M059J (cell line): Measurements from ENCODE around the gene COL20A1. TPM values are rescaled to one million over a fixed set of nuclear protein-coding genes. Genes with fewer than 3 reads are reported as not detected.

ENCODE experiments used
- DNase-seq: peaks from one replicate; pipeline ENCODE4 v3.0.0-alpha.2; 2012; ENCODE audit warnings: low read depth
- total RNA-seq: library from RNA; depleted of rRNA; stranded (reverse); fragments of >200 nt; shearing (Covaris generic); gene quantifications from 2 replicates; pipeline ENCODE4 v1.2.3, GENCODE V29; 2014; rRNA removed

The COL20A1 gene
- total RNA-seq, result not detected in 2 replicates

DNA sequence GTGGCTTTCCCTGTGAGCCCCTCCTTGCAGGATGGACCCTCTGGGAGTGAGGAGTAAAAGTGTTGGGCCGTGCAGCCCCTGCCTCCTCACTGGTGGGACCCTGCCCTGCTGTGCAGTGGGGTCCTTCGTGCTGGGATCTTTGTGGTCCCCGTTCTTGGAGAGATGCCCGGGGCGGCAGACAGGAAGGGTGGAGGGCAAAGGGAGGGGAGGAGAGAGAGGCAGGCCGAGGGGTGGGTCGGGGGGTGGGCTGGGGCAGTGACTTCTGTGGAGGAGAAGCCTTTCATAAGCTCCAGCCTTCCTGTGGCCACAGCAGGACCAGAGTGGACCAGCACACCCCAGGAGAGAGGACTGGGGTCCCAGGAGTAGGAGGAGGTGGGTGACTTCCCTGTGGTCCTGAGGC lies at the start of gene COL20A1:
Gene COL20A1 (plus strand): TSS at position 283 of the 400 bp plus-strand sequence. CDS start 1,922 bp downstream, outside the sequence.
- DNase-seq, result no peak

DNA sequence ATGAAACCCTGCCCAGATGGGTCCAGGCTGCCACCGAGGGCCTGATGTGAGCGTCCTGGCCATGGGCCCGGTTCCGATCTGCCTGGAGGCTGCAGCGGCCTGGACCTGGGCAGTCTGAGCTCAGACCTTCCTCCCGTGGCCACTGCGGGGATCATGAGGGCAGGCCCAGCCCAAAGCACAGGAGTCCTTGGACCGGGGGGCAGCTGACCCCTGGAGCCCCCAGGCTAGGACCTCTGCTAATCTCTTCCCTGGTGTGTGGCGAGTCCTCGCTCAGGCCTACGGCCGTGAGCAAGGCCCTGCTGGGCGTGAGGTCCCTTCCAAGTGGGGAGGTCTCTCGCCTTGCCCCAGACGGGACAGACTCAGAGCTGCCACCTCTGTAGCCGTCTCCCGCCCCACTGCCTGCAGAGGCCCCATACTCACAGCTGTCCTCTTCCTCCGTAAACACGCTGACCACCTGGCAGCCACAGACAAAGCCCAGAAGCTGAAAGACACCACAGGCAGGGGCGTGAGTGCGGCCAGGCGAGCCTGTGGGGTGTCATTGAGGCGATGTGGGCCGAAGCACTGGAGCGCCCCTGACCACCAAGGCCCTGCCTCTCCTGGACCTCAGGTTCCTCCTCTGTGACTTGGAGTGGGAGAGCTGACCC lies 49.3 kb upstream of the COL20A1 start:
- no peak for DNase-seq

DNA sequence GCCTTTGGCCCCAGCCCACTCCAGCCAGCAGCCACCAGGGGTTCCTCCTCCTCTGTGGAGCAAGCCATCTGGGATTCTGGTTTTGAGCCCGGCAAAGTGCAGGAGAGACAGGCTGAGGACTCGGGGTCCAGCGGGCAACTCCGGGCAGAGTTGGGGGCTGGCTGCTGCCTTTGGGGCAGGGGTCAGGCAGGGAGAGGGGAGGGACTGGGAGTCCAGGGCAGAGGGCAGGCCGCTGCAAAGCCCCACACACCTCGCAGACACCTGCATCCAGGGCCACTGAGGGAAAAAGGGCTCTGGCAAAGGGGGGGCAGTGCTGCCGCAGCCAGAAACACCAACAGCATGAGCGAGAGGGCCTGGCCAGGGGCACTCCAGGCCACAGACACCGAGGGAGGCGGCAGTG lies 48.5 kb upstream of the COL20A1 start:
- no peak for DNase-seq

DNA sequence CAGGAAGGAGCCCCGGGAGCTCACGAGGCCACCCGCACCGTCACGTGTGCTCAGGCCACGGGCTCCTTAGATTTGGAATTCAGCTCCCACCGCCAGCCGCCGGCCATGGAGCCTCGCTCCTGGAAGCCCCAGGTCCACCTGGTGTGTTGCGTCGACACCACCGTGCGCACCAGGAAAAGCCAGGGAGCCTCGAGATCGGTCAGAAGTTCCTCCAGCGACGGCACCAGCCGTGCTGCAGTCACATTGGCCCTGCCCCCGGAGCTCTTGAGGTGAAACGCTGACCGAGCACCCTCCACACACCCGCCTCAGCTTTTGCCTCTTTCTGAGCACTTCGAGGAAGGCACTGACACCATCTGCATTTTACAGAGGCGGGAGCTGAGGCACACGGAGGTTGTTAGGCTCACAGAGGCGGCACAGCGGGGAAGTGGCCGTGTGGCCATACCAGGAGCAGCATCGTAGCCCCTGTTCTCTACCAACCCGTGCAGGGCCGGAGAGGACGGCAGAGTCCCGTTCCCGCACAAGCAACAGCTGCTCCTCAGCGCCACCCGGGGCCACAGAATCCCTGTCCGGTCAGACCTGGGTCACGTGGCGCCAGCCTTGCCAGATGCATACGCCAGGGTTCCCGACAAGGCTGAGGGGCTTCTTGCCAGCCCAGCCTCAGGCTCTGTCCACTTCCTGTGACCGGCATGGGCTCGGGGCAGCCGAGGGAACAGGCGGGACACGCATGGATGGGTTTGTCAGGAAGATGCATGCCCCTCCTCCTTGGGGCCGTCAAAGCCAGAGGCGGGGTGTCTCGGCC lies 46.3 kb upstream of the COL20A1 start:
- DNase-seq, result peak; percentile 32

DNA sequence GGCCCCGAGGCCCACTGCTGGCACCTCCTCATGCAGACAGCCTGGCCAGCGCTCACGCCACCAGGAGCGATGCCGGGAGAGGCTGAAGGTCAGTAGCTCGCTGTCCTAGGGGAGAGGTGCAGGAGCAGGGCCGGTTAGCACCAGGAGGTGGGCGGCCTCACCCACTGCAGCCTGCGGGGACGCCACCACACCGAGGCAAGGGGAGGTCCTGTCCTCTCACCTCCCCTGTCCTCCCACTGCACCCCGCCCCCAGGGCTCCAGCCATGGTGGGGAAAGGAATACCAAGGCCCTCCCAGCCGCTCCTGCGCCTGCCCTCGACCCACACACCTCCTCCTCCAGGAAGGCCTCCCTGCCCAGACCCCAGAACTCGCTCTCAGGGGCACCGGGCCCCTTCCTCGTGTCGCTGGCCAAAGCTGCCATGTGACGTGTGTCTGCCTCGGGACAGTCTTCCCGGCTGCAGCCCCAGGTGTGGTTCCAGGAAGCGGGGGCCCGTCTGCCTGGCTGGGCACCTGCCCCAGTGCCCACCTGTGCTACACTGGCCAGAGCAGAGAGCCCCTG lies 45.2 kb upstream of the COL20A1 start:
- no peak for DNase-seq

DNA sequence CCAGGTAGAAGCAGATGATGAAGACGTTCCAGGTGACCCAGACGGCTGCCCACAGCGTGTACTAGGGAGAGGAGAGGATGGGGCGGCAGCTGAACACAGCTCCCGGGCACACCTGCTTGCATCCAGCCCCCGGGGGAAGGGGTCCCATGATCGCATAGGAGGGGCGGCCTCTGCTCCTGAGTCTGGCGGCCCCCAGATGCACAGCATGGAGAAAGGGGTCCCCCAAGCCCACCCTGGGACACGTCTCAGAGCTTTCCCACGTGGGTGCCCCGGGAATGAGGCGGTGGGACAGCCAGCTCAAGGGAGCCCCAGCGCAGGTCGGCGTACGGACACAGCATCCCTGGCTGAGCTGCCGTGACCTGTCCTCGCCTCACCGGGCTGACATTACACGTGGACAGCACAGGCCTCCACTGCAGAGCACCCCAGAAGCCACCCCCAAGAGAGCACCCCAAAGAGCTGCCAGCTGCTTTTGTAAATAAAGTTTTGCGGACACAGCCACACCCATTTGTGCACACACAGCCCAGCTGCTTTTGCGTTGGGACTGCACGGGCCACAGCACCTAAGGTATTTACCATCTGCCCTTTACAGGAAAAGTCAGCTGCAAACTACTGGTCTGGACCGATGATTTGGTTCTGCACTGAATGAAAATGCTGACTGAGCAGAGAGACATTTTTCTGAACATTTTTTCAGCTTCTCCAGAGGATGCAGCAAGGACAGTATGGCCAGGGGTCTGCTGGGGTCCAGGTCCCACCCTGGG lies 44.0 kb upstream of the COL20A1 start:
- no peak for DNase-seq

DNA sequence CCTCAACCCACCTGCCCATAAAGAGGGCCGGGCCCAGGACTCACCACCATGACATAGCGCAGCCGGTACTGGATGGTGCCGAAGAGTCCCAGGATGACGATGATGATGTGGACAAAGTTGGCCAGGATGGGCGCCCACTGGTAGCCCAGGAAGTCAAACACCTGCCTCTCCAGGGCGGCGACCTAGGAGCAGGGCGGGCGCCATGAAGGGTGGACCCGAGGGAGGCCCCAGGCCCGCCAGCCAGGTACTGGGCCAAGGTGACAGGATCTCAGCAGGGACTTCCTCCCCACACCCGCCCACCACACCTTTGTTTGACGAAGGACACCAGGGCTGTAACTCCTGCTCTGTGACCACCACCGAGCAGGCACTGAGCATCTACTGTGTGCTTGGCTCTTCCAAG lies 43.1 kb upstream of the COL20A1 start:
- DNase-seq, result no peak

DNA sequence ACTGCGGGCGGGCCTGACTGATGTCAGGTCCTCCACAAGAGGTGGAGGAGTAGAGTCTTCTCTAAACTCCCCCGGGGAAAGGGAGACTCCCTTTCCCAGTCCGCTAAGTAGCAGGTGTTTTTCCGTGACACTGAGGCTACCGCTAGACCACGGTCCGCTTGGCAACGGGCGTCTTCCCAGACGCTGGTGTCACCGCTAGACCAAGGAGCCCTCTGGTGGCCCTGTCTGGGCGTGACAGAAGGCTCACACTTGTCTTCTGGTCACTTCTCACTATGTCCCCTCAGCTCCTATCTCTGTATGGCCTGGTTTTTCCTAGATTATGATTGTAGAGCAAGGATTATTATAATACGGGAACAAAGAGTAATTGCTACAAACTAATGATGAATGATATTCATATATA lies 41.6 kb upstream of the COL20A1 start:
- DNase-seq, result peak; percentile 43

DNA sequence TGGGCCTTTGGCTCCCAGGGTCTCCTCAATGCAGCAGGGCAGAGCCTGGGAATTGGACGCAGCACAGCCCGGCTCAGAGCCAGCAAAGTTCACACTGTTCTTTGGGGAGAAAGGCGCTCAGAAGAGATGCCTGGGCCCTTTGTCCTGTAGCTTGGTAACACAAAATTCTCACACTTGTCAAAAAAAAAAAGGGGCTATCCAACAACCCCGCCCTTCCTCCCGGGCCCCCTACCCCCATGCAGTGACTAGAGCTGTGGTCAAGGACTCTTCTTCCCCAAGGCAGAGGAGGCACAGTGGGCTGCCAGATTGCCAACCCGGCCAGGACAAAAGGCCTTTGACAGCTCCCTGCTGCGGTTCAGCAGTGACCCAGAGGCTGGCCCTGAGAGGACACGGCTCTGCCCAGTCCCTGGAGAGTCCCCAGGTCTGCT lies 40.7 kb upstream of the COL20A1 start:
- no peak for DNase-seq

DNA sequence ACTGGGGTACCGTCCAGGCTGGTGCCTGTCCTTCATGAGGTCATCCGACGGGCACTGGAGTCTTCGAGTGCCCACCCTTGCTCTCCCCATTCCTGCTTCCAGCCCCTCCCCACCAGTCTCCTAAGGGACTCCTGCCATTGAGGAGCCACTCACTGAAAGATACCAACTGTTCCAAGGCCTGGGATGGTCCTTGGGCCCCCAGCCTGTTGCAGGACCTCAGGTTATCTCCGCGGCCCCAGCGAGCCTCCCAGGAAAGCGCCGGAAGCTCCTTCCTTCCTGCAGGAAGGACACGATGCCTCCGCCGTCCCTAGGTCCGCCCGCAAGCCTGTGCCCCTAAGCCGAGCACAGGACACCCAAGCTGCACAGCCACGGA lies 39.9 kb upstream of the COL20A1 start:
- no peak for DNase-seq

DNA sequence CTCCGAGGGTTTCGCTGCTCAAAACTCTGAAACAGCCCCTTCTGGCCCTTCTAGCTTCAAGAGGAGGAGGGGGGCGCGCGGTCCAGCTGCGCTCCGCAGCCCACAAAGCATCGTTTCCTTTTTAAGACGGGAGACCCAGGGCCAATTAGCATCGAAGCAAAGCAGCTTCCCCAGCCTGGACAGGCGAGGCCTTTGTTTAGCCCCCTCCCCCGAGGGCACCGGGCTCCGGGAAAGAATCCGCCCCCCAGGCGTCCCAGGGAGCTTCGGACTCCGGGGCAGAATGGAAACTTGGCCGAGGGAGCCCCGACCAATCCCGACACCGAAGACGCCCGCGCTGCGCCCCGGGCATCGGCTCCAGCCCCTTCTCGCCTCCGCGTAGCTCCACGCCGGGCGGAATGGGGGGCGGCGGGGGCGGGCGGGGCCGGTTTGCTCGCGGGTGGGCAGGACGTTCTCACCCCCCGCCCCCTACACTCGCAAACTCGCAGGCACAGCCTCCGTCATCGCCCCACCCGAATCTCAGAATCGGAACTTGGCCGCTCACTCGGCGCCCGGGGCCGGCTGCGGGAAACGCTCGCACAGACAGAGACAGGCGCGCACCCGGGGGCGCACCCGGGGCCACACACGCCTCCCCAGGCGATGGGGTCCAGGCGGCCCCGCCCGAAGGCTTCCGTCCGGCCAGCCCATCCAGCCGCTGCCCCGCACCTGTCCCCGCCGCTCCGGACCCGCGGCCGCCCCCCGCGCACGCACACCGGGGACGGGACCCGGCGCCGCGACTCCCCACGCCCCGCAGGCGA lies 39.4 kb upstream of the COL20A1 start:
- no peak for DNase-seq

DNA sequence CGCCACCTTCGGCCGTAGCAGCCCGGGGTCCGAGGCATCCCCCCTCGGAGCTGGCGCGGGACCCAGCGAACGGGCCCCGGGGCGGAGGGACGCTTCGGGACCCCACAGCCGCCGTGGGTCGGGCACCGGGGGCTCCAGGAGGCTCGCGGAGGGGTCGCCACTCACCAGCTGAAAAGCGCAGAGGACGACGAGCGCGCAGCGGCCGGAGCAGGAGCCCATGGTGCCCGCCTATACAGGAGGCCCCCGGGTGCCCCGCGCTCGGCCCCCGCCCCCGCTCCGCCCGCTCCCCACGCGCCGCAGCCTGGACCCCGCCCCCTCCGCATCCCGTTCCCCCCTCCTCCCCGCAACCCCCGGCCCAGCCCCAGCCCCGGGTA lies 38.8 kb upstream of the COL20A1 start, which contains the start of gene NKAIN4:
Gene NKAIN4 (minus strand): TSS at position 232 of the 374 bp plus-strand sequence. CDS start 13 bp downstream, at position 219.
- DNase-seq, result no peak

DNA sequence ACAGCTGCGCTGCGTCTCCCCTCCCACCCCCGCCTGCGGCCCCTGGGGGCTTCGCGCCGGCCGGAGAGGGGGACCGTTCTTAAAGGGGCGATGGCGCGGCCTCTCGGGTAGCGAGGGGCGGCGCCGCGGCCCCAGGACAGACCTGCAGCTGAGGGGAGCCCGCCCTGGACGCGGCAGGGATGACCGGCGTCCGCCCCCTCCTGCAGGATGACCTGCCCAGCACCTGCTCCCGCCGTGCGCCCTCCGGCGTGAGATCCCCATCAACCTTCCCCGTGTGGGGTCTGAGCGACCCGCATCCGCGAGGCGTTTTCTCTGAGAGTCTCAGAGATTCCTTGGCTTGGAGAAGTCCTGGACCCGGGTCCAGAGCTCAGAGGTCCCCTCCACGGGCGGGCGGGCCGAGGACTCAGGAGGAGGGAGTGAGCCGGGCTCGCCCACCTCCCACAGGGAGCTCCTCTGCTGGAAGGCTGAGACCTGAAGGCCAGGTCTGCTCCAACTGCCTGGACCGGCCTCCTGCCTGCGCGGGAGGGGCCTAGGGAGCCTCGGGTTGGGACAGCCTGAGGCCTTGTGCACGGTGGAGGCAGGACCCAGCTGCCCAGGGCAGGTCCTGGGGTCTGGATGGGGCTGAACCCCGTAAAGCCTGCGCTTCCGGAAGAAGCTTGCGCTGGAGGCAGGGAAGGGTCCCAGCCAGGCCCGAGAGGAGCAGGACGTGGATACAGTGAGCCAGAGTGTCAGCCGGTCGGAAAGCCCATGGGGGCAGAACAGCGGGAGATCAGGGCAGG lies 38.2 kb upstream of the COL20A1 start:
- no peak for DNase-seq

DNA sequence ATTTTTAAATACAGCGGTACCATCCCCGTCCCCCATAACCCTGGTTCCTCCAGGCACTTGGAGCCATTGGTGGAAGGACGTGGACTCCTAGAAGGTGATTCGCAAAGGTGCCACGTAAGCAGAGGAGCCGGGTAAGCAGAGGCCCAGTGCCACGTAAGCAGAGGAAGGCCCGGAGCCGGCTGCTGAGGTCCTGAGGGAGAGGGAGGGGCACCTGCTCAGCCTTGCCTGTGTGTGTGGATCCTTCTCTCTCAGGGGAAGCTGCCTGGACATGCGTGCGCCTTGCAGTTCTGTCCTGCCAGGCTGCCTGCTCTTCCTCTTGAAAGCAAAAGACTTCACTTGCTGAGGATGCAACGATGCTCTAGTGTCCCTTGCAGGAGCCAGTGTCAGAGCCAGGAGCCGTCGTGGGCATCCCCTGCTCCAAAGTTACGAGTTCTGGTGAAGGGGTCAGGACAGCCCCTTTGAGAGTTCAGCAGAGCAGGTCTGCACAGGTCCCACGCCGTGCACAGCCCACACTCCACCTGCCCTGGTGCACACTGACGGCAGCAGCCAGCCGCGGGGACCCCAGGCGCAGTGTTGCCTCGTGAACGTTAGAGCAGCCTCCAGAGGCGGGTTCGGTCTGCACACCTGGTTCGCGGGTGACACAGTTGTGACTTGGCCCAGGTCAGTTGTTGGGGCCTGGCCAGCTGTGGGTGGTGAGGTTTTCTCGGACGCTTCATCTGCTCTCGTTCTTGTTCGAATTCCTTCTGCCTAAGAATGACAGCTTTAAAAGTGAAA lies 36.9 kb upstream of the COL20A1 start:
- no peak for DNase-seq

DNA sequence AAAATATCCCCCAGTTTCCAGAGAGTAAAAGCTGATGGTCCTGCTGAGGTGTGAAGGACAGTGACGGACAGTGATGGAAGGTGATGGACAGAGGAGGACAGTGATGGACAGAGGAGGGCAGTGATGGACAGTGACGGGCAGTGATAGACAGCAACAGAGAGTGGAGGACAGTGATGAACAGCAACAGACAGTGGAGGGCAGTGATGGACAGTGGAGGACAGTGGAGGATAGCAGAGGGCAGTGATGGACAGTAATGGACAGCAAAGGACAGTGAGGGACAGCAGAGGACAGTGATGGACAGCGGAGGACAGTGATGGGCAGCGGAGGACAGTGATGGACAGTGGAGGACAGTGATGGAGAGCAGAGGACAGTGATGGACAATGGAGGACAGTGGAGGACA lies 36.0 kb upstream of the COL20A1 start:
- no peak for DNase-seq

DNA sequence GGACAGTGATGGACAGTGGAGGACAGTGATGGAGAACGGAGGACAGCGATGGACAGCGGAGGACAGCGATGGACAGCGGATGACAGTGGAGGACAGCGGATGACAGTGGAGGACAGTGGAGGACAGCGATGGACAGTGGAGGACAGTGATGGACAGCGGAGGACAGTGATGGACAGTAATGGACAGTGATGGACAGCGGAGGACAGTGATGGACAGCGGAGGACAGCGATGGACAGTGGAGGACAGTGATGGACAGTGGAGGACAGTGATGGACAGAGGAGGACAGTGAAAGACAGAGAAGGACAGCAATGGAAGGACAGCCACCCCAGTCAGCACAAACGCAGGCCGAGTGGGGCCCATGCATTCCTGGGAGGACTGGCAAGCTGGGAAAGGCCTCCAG lies 35.4 kb upstream of the COL20A1 start:
- DNase-seq, result no peak

DNA sequence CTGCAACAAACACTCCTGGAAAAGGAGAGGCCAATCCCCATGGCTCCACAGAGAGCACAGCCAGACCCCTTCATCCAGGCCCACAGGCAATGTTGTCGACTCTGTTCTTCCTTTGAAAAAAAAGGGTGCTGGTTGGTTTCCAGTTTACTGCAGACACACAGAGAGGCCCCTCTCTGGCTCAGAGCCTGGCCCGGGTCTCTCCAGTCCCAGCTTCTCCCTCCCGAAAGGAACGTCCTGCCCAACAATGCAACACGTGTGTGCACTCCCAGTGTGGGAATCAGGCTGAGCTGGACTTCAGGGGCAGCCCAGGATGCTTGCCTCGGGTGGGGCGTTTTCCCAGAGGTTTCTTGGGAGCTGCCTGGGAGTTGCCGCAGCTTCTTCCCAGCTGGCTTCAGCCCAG lies 34.2 kb upstream of the COL20A1 start:
- no peak for DNase-seq

DNA sequence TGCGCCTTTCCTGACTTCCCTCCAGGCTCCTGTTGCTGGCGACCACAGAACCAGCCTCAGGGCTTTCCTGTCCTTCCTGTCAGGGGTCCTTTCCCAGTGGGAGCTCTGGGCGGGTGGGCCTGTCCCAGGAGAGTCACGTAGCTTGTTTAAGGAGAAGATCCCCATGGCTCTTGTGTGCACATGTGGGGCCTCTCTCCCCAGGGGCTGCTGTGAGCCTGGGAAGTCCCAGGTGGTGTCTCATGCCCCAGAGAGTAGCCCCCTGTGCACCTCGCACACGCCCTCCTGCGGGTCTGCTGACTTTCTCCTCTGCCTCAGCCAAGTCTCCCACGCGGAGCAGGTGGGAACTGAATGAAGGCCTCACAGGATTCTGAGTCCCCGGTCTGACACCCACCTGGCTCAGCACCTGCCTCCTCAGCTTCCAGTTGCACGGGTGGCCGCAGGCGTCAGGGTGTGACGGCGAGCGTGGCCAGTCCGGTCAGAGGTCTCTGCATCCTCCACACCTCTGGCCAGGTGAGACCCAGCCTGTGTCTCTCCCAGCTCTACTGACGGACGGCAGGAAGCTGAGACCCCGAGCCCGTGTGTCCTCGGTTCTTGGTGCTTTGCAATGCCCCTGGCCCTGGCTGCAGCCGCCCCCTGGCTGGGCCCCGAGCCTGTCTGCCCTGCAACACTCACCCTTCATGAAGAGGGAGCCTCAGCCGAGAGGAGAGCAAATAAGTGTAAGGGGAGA lies 33.1 kb upstream of the COL20A1 start:
- DNase-seq, result no peak

DNA sequence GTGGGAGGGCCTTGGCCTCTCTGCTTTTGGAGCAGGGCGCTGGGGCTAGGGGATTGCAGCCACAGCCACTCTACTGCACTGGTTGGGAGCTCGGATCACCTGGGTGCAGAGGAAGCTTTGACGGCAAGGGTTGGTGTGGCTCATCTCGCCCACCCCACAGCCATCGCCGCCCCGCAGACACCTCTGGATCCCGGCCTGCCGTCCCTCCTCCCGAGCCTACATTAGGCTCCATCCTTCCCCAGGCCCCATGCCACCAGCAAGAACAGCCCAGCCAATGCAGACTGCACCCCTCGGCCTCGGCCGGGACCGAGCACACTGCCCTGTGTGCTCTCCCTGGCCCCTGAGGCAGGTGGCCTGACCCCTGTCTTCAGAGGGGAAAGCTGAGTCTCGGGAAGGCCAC lies 32.5 kb upstream of the COL20A1 start:
- no peak for DNase-seq
